ENCODE measurements around the gene ANKRD13A. TPM values are rescaled to one million over a fixed set of nuclear protein-coding genes. Genes with fewer than 3 reads are reported as not detected.

ANKRD13A gene
- total and polyA plus RNA-seq, 2 donors (not counting 3 experiments of a cell fraction or from before 2014, with no cell fraction given): 37.0 to 43.9 TPM

DNA sequence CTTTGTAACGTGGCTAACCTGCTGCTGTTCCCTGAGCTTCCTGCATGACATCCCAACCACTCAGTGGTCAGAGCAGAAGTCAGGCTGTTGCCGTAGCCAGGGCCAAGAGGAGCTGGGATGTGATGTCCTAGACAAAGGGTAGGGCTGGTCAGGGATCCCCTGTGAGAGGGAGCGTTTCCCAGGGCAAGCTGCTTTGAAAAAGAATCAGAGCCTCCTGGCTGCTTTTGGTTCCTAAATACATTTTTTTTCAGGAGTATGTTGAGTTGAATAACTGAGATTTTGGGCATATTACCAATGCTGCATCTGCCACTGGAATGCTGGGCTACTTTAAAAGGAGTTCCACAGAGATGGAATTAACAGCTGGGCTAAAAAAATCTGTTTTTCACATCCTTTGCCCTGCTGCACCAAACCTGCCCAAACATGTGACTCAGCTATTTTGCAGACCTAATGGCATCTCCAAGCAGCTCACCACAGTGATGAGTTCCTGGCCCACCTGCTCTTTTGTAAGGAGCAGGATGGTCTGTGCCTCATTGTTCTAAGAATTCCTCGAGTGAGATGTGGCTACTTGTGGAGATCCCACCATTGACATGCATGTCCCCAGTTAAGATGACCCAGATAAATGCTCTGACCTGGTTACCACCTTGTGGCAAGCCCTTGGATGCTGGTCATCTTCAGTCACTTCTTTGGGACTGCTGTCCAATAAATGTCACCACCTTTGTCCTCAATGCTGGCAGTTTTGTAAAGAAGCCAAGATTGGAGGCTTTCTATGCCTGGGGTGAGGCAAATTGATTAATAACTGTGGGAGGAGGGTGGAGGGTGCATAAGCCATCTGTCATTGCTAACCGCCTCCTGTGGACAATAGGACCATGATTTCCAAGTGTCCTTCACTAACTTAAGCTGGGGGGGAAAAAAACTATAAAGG is 24.1 kb downstream of the ANKRD13A start:
- BruUV-seq (replicated peaks): no TSS peak
- DNase-seq (ENCODE audit: low read depth, low spot score) (no peak), FAIRE-seq (no peak)
- Histone ChIP-seq H3K79me2 (ENCODE audit: control insufficient read depth, insufficient read depth, low read length) (no peaks in the 10 kb centered on the region), H3K27me3 (ENCODE audit: control insufficient read depth in 2 of 2, insufficient read depth in 2 of 2, low read length in 2 of 2) (no peaks in the 10 kb centered on the region), H3K4me2 (ENCODE audit: insufficient read depth, low read length) (no peak overlapping the region), H3K27ac (ENCODE audit: insufficient read depth, low read depth, low read length) (no peak overlapping the region), H2AFZ (ENCODE audit: low read depth, low read length) (no peak overlapping the region), H3K36me3 (ENCODE audit: control insufficient read depth in 2 of 2, extremely low read depth in 1 of 2, insufficient read depth in 2 of 2, low read length in 2 of 2) (peaks cover 5 to 8% of the 10 kb centered on the region in 2 experiments), H3K4me1 (ENCODE audit: control insufficient read depth, extremely low read depth, insufficient read depth, low read length) (peaks cover 28% of the 10 kb centered on the region), H4K20me1 (replicated peaks; ENCODE audit: control insufficient read depth, extremely low read depth, insufficient read depth, low read length) (no peaks in the 10 kb centered on the region), H3K9me1 (replicated peaks; ENCODE audit: control insufficient read depth, extremely low read depth, insufficient read depth, low read length) (no peaks in the 10 kb centered on the region), H3K9me3 (replicated peaks; ENCODE audit: control insufficient read depth, insufficient read depth, low read length) (no peaks in the 10 kb centered on the region), H3K4me3 (replicated peaks in 1 of 3; ENCODE audit: insufficient read depth in 1 of 3, low read depth in 1 of 3, low read length in 3 of 3) (no peak overlapping the region), H3K9ac (replicated peaks; ENCODE audit: extremely low read depth, insufficient read depth, low read length) (no peak overlapping the region)
- TF ChIP-seq GATA2 (IDR thresholded peaks at IDR 0.05; ENCODE audit: insufficient read depth, insufficient read length, low read depth, low read length) (no peak), FOS (IDR thresholded peaks at IDR 0.05; ENCODE audit: borderline replicate concordance, insufficient read depth, low read length) (no peak), EZH2 (IDR thresholded peaks at IDR 0.05; ENCODE audit: borderline replicate concordance, low read depth, low read length, severe bottlenecking) (no peak), JUN (IDR thresholded peaks at IDR 0.05; ENCODE audit: borderline replicate concordance, insufficient read depth, insufficient read length, low read depth) (no peak), POLR2A (IDR thresholded peaks at IDR 0.05; ENCODE audit: low read depth, low read length) (no peak), MYC (IDR thresholded peaks at IDR 0.05; ENCODE audit: low read depth, low read length) (no peak), POLR2AphosphoS5 (IDR thresholded peaks at IDR 0.05; ENCODE audit: insufficient read depth, low read depth, low read length) (no peak)
- TF ChIP-seq, protein P1, sequence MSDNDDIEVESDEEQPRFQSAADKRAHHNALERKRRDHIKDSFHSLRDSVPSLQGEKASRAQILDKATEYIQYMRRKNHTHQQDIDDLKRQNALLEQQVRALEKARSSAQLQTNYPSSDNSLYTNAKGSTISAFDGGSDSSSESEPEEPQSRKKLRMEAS (IDR thresholded peaks at IDR 0.05; ENCODE audit: insufficient read depth, insufficient read length): no peak
- TF ChIP-seq, protein P2, sequence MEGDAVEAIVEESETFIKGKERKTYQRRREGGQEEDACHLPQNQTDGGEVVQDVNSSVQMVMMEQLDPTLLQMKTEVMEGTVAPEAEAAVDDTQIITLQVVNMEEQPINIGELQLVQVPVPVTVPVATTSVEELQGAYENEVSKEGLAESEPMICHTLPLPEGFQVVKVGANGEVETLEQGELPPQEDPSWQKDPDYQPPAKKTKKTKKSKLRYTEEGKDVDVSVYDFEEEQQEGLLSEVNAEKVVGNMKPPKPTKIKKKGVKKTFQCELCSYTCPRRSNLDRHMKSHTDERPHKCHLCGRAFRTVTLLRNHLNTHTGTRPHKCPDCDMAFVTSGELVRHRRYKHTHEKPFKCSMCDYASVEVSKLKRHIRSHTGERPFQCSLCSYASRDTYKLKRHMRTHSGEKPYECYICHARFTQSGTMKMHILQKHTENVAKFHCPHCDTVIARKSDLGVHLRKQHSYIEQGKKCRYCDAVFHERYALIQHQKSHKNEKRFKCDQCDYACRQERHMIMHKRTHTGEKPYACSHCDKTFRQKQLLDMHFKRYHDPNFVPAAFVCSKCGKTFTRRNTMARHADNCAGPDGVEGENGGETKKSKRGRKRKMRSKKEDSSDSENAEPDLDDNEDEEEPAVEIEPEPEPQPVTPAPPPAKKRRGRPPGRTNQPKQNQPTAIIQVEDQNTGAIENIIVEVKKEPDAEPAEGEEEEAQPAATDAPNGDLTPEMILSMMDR (IDR thresholded peaks at IDR 0.05; ENCODE audit: extremely low read depth in 1 of 2, insufficient read depth in 1 of 2, low read depth in 1 of 2, low read length in 2 of 2): no peak
- dilution Hi-C loops (cut with MboI; ENCODE audit: extremely low pct_ligation_motif_present, low sequenced_read_pairs): no loop called here
- ChIA-PET POLR2A (no interaction called here), CTCF (interaction anchor here (0.9 to 1.8 kb wide), 7 partner anchors 14 to 408 kb away, joined by 4 to 12 read pairs (median 4); partner anchors contain the start of gene C12orf76)
- intact Hi-C loops (cut with micrococcal nuclease): no loop called here
